ENCODE data around the gene PHAF1. TPM values are rescaled to one million over a fixed set of nuclear protein-coding genes. Genes with fewer than 3 reads are reported as not detected.

PHAF1 gene
- total and polyA plus RNA-seq, 4 donors = 12.6 to 20.7 (median 13.5) TPM

DNA sequence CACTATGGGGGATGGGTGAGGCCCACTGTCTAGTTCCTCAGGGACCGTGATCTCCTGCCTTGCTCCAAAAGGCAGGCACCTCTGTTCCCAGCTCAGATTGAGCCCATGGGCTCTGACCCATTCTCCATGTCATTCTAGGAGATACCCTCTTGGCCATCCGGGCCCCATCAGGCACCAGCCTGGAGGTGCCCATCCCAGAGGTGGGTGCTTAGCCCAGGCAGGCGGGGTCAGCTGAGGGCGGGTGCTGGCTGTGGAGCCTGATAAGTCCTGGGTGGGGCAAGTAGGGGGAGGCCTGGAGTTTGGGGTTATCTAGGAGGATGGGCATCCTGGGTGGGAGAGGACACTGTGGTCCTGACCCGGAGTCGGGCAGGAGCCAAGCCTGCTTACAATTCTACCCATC, 84.5 kb downstream of the PHAF1 start:
- no peak overlapping the region for H3K27ac ChIP-seq (ENCODE audit: low read depth in 1 of 2, low read length in 2 of 2)
- no peak overlapping the region for H3K4me3 ChIP-seq (ENCODE audit: low read length in 2 of 2)
- H3K36me3 ChIP-seq (ENCODE audit: control insufficient read depth in 1 of 2, insufficient read depth in 2 of 2, low read length in 1 of 2) = peaks cover 0 to 15% of the 10 kb centered on the region in 2 donors
- no peaks in the 10 kb centered on the region for H3K27me3 ChIP-seq (ENCODE audit: control insufficient read depth in 1 of 2, insufficient read depth in 2 of 2, low read length in 1 of 2)
- intact Hi-C loops (cut with DNase I) = loop anchor here in 1 of 2 donors (5.0 kb wide), 1 partner anchor 33 kb away; the partner anchor contains the start of gene TMEM208
- WGBS, 2 donors = 88 to 91% methylated on average over 6 of the region's 6 CpGs
- no peak for ATAC-seq (ENCODE audit: low FRiP score)
- no peak for DNase-seq
- no peaks in the 10 kb centered on the region for H3K4me1 ChIP-seq (ENCODE audit: control insufficient read depth in 1 of 2, insufficient read depth in 2 of 2, low read length in 2 of 2)
- no peaks in the 10 kb centered on the region for H3K9me3 ChIP-seq (ENCODE audit: control insufficient read depth, low read length)

DNA sequence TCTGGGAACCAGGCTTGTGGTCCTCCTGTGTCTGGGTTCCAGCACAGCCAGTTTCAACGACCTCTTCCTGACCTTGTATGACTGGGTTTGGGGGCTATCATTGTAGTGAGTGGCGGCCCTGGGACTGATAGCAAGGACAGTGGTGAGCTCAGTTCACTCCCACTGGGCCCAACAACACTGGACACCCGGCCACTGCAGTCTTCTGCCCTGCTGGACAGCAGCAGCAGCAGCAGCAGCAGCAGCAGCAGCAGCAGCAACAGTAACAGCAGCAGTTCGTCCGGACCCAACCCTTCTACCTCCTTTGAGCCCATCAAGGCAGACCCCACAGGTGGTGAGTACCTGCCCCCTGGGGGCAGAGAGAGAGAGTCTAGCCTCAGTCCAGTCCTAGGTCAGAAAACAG, 85.9 kb downstream of the PHAF1 start:
- H3K27ac ChIP-seq (ENCODE audit: low read depth in 1 of 2, low read length in 2 of 2) = no peak overlapping the region
- H3K27me3 ChIP-seq (ENCODE audit: control insufficient read depth in 1 of 2, insufficient read depth in 2 of 2, low read length in 1 of 2) = no peaks in the 10 kb centered on the region
- H3K4me3 ChIP-seq (ENCODE audit: low read length in 2 of 2) = no peak overlapping the region
- peaks cover 0 to 15% of the 10 kb centered on the region in 2 donors for H3K36me3 ChIP-seq (ENCODE audit: control insufficient read depth in 1 of 2, insufficient read depth in 2 of 2, low read length in 1 of 2)
- ATAC-seq (ENCODE audit: low FRiP score) (no peak), DNase-seq (no peak)
- H3K9me3 ChIP-seq (ENCODE audit: control insufficient read depth, low read length) = no peaks in the 10 kb centered on the region
- intact Hi-C loops (cut with DNase I) = no loop called here
- 86 to 87% methylated on average over 5 of the region's 5 CpGs for WGBS, 2 donors
- no peaks in the 10 kb centered on the region for H3K4me1 ChIP-seq (ENCODE audit: control insufficient read depth in 1 of 2, insufficient read depth in 2 of 2, low read length in 2 of 2)

DNA sequence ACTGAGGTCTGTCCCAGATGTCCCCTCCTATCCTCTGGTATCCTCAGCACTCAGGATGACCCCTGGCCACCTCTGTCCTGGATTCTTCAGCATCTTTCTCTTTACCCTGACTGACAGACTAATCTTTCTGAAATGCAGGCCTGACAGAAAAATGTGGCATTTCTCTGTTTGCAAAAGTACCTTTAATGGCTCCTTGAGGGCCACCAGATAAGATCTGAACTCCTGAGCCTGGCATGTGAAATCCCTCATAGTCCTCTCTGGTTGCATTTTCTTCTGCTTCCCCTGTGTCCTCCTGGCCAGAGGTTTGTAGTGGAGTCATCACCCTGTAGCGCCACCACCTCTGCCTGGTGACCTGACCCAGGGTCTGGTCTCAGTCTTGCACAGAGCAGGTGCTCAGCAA, 87.1 kb downstream of the PHAF1 start:
- DNase-seq (no peak), ATAC-seq (ENCODE audit: low FRiP score) (no peak)
- Histone ChIP-seq H3K4me3 (ENCODE audit: low read length in 2 of 2) (no peak overlapping the region), H3K9me3 (ENCODE audit: control insufficient read depth, low read length) (no peaks in the 10 kb centered on the region), H3K4me1 (ENCODE audit: control insufficient read depth in 1 of 2, insufficient read depth in 2 of 2, low read length in 2 of 2) (no peaks in the 10 kb centered on the region), H3K27ac (ENCODE audit: low read depth in 1 of 2, low read length in 2 of 2) (no peak overlapping the region), H3K27me3 (ENCODE audit: control insufficient read depth in 1 of 2, insufficient read depth in 2 of 2, low read length in 1 of 2) (no peaks in the 10 kb centered on the region), H3K36me3 (ENCODE audit: control insufficient read depth in 1 of 2, insufficient read depth in 2 of 2, low read length in 1 of 2) (peaks cover 0 to 15% of the 10 kb centered on the region in 2 donors)
- intact Hi-C loops (cut with DNase I) = no loop called here
- 88 to 94% methylated on average over 1 of the region's 1 CpG for WGBS, 2 donors

DNA sequence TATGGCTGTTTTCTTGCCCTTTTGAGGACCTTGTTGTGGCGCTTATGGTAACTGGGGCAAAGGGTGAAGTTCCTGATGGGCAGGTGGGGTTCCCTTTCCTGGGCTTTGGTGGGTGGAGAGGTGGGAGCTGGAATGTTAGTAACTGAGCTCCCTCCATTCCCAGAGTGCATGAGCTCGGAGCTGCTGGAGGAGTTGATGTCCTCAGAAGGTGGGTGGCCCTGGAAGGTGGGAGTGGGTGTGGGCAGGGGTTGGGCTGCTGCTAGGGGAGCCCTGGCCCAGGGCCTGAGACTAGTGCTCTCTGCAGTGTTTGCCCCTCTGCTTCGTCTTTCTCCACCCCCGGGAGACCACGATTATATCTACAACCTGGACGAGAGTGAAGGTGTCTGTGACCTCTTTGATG, 88.0 kb downstream of the PHAF1 start:
- Histone ChIP-seq H3K4me3 (ENCODE audit: low read length in 2 of 2) (no peak overlapping the region), H3K9me3 (ENCODE audit: control insufficient read depth, low read length) (no peaks in the 10 kb centered on the region), H3K27me3 (ENCODE audit: control insufficient read depth in 1 of 2, insufficient read depth in 2 of 2, low read length in 1 of 2) (no peaks in the 10 kb centered on the region), H3K4me1 (ENCODE audit: control insufficient read depth in 1 of 2, insufficient read depth in 2 of 2, low read length in 2 of 2) (no peaks in the 10 kb centered on the region), H3K27ac (ENCODE audit: low read depth in 1 of 2, low read length in 2 of 2) (no peak overlapping the region), H3K36me3 (ENCODE audit: control insufficient read depth in 1 of 2, insufficient read depth in 2 of 2, low read length in 1 of 2) (peaks cover 0 to 15% of the 10 kb centered on the region in 2 donors)
- ATAC-seq (ENCODE audit: low FRiP score) (no peak), DNase-seq (no peak)
- 71 to 77% methylated on average over 6 of the region's 6 CpGs for WGBS, 2 donors
- intact Hi-C loops (cut with DNase I) = no loop called here

Other genes with a start within 250 kb of the PHAF1 start
- 10 to 100 TPM in 1 of 2 donors, 1 to 10 TPM in 1; 8.9 to 10.9 TPM for gene PDP2, start 229.4 kb upstream of the PHAF1 start, total RNA-seq
- 1 to 10 TPM; 2.1 to 2.5 TPM for gene PDP2, start 229.4 kb upstream of the PHAF1 start, polyA plus RNA-seq
- not detected for gene CDH16, start 191.1 kb upstream of the PHAF1 start, total RNA-seq
- gene CDH16, start 191.1 kb upstream of the PHAF1 start, polyA plus RNA-seq = under 1 TPM in 1 of 2 donors, not detected in 1; 0.18 TPM
- gene RRAD, start 184.4 kb upstream of the PHAF1 start, total RNA-seq = 10 to 100 TPM; 23.6 to 30.1 TPM
- gene RRAD, start 184.4 kb upstream of the PHAF1 start, polyA plus RNA-seq = 10 to 100 TPM; 16.2 to 35.2 TPM
- gene CIAO2B, start 175.5 kb upstream of the PHAF1 start, total RNA-seq = 10 to 100 TPM; 51.9 to 62.4 TPM
- 100 to 1,000 TPM; 149 to 165 TPM for gene CIAO2B, start 175.5 kb upstream of the PHAF1 start, polyA plus RNA-seq
- 10 to 100 TPM; 32.7 to 42.1 TPM for gene CES2, start 174.4 kb upstream of the PHAF1 start, total RNA-seq
- 10 to 100 TPM; 20.5 to 34.4 TPM for gene CES2, start 174.4 kb upstream of the PHAF1 start, polyA plus RNA-seq
- 1 to 10 TPM; 1.0 to 2.4 TPM for gene CES3, start 148.7 kb upstream of the PHAF1 start, total RNA-seq
- gene CES3, start 148.7 kb upstream of the PHAF1 start, polyA plus RNA-seq = 1 to 10 TPM in 1 of 2 donors, under 1 TPM in 1; 0.15 to 1.5 TPM
- gene CES4A, start 121.4 kb upstream of the PHAF1 start, total RNA-seq = 10 to 100 TPM in 1 of 2 donors, 1 to 10 TPM in 1; 5.5 to 14.2 TPM
- 10 to 100 TPM in 1 of 2 donors, 1 to 10 TPM in 1; 1.9 to 22.7 TPM for gene CES4A, start 121.4 kb upstream of the PHAF1 start, polyA plus RNA-seq
- gene CBFB, start 80.8 kb upstream of the PHAF1 start, total RNA-seq = 10 to 100 TPM; 37.4 to 67.3 TPM
- gene CBFB, start 80.8 kb upstream of the PHAF1 start, polyA plus RNA-seq = 10 to 100 TPM; 12.0 to 19.9 TPM
- 10 to 100 TPM; 13.0 to 21.3 TPM for gene B3GNT9, start 41.1 kb downstream of the PHAF1 start, total RNA-seq
- 10 to 100 TPM in 1 of 2 donors, 1 to 10 TPM in 1; 3.9 to 22.4 TPM for gene B3GNT9, start 41.1 kb downstream of the PHAF1 start, polyA plus RNA-seq
- gene TRADD, start 50.0 kb downstream of the PHAF1 start, total RNA-seq = 10 to 100 TPM; 17.1 to 24.3 TPM
- 10 to 100 TPM; 15.7 to 45.2 TPM for gene TRADD, start 50.0 kb downstream of the PHAF1 start, polyA plus RNA-seq
- 10 to 100 TPM in 1 of 2 donors, 1 to 10 TPM in 1; 7.3 to 20.8 TPM for gene FBXL8, start 50.0 kb downstream of the PHAF1 start, total RNA-seq
- gene FBXL8, start 50.0 kb downstream of the PHAF1 start, polyA plus RNA-seq = 10 to 100 TPM in 1 of 2 donors, 1 to 10 TPM in 1; 1.1 to 32.1 TPM
- gene HSF4, start 54.8 kb downstream of the PHAF1 start, total RNA-seq = 100 to 1,000 TPM in 1 of 2 donors, 10 to 100 TPM in 1; 22.2 to 101 TPM
- gene HSF4, start 54.8 kb downstream of the PHAF1 start, polyA plus RNA-seq = 100 to 1,000 TPM in 1 of 2 donors, 10 to 100 TPM in 1; 25.0 to 133 TPM
- gene NOL3, start 60.6 kb downstream of the PHAF1 start, total RNA-seq = 10 to 100 TPM; 24.4 to 47.2 TPM
- gene NOL3, start 60.6 kb downstream of the PHAF1 start, polyA plus RNA-seq = 100 to 1,000 TPM in 1 of 2 donors, 10 to 100 TPM in 1; 67.5 to 122 TPM
- 10 to 100 TPM; 18.1 to 33.8 TPM for gene MATCAP1, start 74.0 kb downstream of the PHAF1 start, total RNA-seq
- 10 to 100 TPM in 1 of 2 donors, 1 to 10 TPM in 1; 3.0 to 45.7 TPM for gene MATCAP1, start 74.0 kb downstream of the PHAF1 start, polyA plus RNA-seq
- 1 to 10 TPM; 1.3 to 4.4 TPM for gene EXOC3L1, start 80.2 kb downstream of the PHAF1 start, total RNA-seq
- gene EXOC3L1, start 80.2 kb downstream of the PHAF1 start, polyA plus RNA-seq = 1 to 10 TPM in 1 of 2 donors, under 1 TPM in 1; 0.51 to 1.8 TPM
- 10 to 100 TPM; 54.2 to 58.1 TPM for gene E2F4, start 82.2 kb downstream of the PHAF1 start, total RNA-seq
- gene E2F4, start 82.2 kb downstream of the PHAF1 start, polyA plus RNA-seq = 10 to 100 TPM; 27.9 to 50.2 TPM
- gene ELMO3, start 89.2 kb downstream of the PHAF1 start, total RNA-seq = 1 to 10 TPM in 1 of 2 donors, under 1 TPM in 1; 0.97 to 3.4 TPM
- 1 to 10 TPM; 5.8 to 7.4 TPM for gene ELMO3, start 89.2 kb downstream of the PHAF1 start, polyA plus RNA-seq
- gene TMEM208, start 117.2 kb downstream of the PHAF1 start, total RNA-seq = 10 to 100 TPM; 24.7 to 33.1 TPM
- gene TMEM208, start 117.2 kb downstream of the PHAF1 start, polyA plus RNA-seq = 10 to 100 TPM; 60.6 to 64.6 TPM
- 10 to 100 TPM; 28.2 to 47.9 TPM for gene FHOD1, start 137.5 kb downstream of the PHAF1 start, total RNA-seq
- gene FHOD1, start 137.5 kb downstream of the PHAF1 start, polyA plus RNA-seq = 10 to 100 TPM; 12.9 to 41.3 TPM
- gene SLC9A5, start 139.0 kb downstream of the PHAF1 start, total RNA-seq = 1 to 10 TPM; 1.6 to 1.7 TPM
- gene SLC9A5, start 139.0 kb downstream of the PHAF1 start, polyA plus RNA-seq = 1 to 10 TPM; 1.1 to 2.9 TPM
- gene PLEKHG4, start 169.6 kb downstream of the PHAF1 start, total RNA-seq = 1 to 10 TPM; 2.5 to 6.9 TPM
- gene PLEKHG4, start 169.6 kb downstream of the PHAF1 start, polyA plus RNA-seq = 10 to 100 TPM in 1 of 2 donors, 1 to 10 TPM in 1; 2.1 to 16.7 TPM
- gene KCTD19, start 216.8 kb downstream of the PHAF1 start, total RNA-seq = under 1 TPM in 1 of 2 donors, not detected in 1; 0.12 TPM
- not detected for gene KCTD19, start 216.8 kb downstream of the PHAF1 start, polyA plus RNA-seq
- gene LRRC36, start 216.9 kb downstream of the PHAF1 start, total RNA-seq = under 1 TPM in 1 of 2 donors, not detected in 1; 0.51 TPM
- not detected for gene LRRC36, start 216.9 kb downstream of the PHAF1 start, polyA plus RNA-seq